AG04449 (cell line): ENCODE measurements around the gene DGAT2L6.

ENCODE experiments used
- CTCF ChIA-PET: fragments of 350-600 bp; formaldehyde crosslinking; extraction: SDS; loops from one replicate; lab custom pipeline; 2021; ENCODE audit warnings: antibody characterized with exemption; lab: Yijun Ruan, JAX
- POLR2A ChIA-PET: fragments of 400-600, 350-600 bp; formaldehyde crosslinking; extraction: SDS; loops from one replicate; lab custom pipeline; 2020; ENCODE audit warnings: antibody characterized with exemption, inconsistent platforms; lab: Yijun Ruan, JAX
- DNase-seq: peaks from one replicate; pipeline ENCODE4 v3.0.0-alpha.2; 2010; ENCODE audit warnings: low read depth, low spot score
- H3K4me3 ChIP-seq: 2 replicates; pipeline ENCODE4 v1.5.1; 2011; ENCODE audit warnings: low read depth, mild to moderate bottlenecking, control low read depth, low read length
- TF ChIP-seq, protein P1 (sequence below): IDR thresholded peaks from one replicate; pipeline ENCODE4 v1.5.1; 2011; ENCODE audit warnings: mild to moderate bottlenecking, moderate library complexity, low read length, control low read depth, inconsistent platforms; ENCODE audit not compliant: insufficient read depth; ENCODE audit errors: missing control alignments

The DGAT2L6 gene

DNA sequence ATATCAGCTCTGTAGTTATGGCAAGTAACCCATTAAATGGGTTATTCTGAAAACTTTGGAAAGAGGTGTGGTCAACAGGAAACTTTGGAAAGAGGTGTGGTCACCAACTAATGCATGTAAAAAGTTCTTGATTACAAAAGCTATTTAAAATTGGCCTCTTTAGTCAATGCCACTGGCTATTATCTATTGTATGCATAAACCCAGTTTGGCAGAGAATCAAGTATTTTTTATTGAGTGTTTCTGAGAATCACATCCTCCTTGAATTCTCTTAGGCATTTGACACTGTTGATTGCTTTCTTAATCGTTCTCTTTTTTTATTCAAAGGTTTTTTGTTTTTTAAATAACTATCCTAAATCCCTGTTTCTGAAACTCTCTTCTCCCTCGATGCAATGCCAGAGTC, 75.2 kb downstream of the DGAT2L6 start:
- H3K4me3 ChIP-seq, result no peak overlapping the region
- TF ChIP-seq, protein P1, sequence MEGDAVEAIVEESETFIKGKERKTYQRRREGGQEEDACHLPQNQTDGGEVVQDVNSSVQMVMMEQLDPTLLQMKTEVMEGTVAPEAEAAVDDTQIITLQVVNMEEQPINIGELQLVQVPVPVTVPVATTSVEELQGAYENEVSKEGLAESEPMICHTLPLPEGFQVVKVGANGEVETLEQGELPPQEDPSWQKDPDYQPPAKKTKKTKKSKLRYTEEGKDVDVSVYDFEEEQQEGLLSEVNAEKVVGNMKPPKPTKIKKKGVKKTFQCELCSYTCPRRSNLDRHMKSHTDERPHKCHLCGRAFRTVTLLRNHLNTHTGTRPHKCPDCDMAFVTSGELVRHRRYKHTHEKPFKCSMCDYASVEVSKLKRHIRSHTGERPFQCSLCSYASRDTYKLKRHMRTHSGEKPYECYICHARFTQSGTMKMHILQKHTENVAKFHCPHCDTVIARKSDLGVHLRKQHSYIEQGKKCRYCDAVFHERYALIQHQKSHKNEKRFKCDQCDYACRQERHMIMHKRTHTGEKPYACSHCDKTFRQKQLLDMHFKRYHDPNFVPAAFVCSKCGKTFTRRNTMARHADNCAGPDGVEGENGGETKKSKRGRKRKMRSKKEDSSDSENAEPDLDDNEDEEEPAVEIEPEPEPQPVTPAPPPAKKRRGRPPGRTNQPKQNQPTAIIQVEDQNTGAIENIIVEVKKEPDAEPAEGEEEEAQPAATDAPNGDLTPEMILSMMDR, result no peak
- no peak for DNase-seq
- CTCF ChIA-PET, result no interaction called here
- POLR2A ChIA-PET, result no interaction called here

DNA sequence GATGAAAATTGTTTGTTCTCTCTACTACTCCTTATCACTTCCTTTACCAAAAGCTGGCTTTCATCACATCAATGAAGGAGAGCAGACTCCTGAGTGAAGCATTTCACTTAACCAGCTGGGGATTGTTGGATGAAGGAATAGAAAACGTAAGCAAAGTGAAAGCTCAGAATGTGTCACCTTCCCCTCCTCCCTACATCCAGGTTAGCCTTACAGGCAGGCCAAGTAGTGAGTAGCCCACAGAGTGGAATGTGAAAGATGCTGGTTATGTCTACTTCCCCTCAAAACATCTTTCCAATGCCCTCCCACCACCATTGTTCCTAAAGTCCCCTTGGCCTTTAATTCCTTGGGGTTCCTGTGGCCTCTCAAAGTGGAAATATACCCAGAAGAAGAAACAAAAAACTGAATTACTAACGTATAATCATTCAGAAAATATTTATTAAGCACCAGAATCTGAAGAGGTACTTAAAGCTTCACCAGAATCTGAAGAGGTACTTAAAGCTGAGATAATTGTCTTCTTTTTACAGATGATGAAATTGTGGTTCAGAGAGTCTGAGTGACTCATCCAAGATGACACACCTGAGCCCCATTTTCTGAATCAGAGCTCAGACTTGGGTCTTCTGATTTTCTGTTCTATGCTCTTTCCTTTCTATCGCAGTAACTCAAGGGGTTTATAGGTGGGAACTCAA, 76.2 kb downstream of the DGAT2L6 start:
- TF ChIP-seq, protein P1, result no peak
- POLR2A ChIA-PET, result no interaction called here
- H3K4me3 ChIP-seq, result no peak overlapping the region

DNA sequence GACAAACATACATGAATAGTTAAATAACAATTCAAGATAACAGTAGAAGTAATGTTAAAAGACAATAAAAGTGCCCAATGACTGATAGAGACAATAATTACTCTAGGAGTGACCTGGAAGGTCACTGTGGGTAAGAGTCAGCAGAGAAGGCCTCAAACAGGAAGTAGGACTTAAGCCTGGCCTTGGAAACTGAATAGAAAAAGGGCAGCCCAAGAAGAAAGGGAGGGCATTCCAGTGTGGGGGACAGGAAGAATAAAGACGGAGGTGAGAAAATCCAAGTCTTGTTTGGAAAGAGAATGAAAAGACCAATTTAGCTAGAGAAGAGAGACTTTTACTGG, 76.7 kb downstream of the DGAT2L6 start:
- H3K4me3 ChIP-seq, result no peak overlapping the region
- TF ChIP-seq, protein P1, result no peak
- ChIA-PET POLR2A (no interaction called here), CTCF (no interaction called here)
- DNase-seq, result no peak

More for the DNA sequence above, 76.2 kb downstream of the DGAT2L6 start:
- CTCF ChIA-PET, result no interaction called here
- no peak for DNase-seq

DNA sequence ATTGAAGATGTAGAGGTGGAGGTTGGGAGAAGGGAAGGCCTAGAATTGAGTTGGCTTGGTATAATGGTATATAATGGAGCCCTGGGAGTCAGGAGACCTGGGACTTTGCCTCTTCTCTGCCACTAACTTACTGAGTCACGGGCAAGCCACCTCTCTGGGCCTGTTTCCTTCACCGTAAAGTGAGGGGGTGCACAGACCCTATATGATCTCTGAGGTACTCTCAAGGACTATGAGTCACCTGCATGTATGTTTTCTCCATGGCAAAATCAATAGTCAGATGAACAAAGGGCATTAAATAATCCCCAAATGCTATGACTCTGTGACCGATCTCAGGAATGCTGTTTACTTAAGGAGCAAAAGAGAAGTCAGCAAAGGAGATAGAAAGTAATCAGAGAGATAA, 77.6 kb downstream of the DGAT2L6 start:
- ChIA-PET CTCF (no interaction called here), POLR2A (no interaction called here)

More for the DNA sequence above, 77.6 kb downstream of the DGAT2L6 start:
- no peak for DNase-seq
- H3K4me3 ChIP-seq, result no peak overlapping the region
- TF ChIP-seq, protein P1, result no peak
